GM20431 (cell line): ENCODE data around the gene UBXN1.
"Not testable (repeated sequence)": the region's sequence is repeated elsewhere in the genome, so short reads cannot be mapped to it uniquely, and the experiment has no call there.

Experiments
- in situ Hi-C: fragments of 300-500 bp; cut with MseI, MboI; formaldehyde crosslinking; loops from one replicate; pipeline ENCODE4 v1.15.0; 2020; ENCODE audit warnings: low sequenced_read_pairs; ENCODE audit not compliant: unreplicated experiment

UBXN1 gene

GRCh38 chr11:62709247-62710000 lies 30.6 kb upstream of the UBXN1 start:
- in situ Hi-C loops: no loop called here

GRCh38 chr11:62708793-62709192 lies 29.9 kb upstream of the UBXN1 start:
- in situ Hi-C loops: no loop called here

- in situ Hi-C loops: no loop called here
Measured at GRCh38 chr11:62708392-62708791, 29.5 kb upstream of the UBXN1 start.

- in situ Hi-C loops: no loop called here
Measured at GRCh38 chr11:62707277-62707861, 28.5 kb upstream of the UBXN1 start, which contains the start of the genes BSCL2 and GNG3. BSCL2 (minus strand) TSS chr11:62707424; CDS start chr11:62707195, 229 bp downstream. GNG3 (plus strand) TSS chr11:62707676; CDS start chr11:62708296, 620 bp downstream.

- in situ Hi-C loops: no loop called here
Measured at GRCh38 chr11:62706850-62707247, 28.0 kb upstream of the UBXN1 start.

- in situ Hi-C loops: no loop called here
Measured at GRCh38 chr11:62705880-62706849, 27.3 kb upstream of the UBXN1 start.

- in situ Hi-C loops: no loop called here
Measured at GRCh38 chr11:62705413-62705812, 26.5 kb upstream of the UBXN1 start.

GRCh38 chr11:62703921-62704320 lies 25.0 kb upstream of the UBXN1 start:
- in situ Hi-C loops: not testable (repeated sequence)

GRCh38 chr11:62702246-62702645 lies 23.4 kb upstream of the UBXN1 start:
- in situ Hi-C loops: no loop called here

GRCh38 chr11:62694455-62695167 lies 15.7 kb upstream of the UBXN1 start:
- in situ Hi-C loops: loop anchor here (10.0 kb wide), 1 partner anchor 300 kb away; no protein-coding TSS in a partner anchor

- in situ Hi-C loops: loop anchor here (10.0 kb wide), 1 partner anchor 299 kb away; no protein-coding TSS in a partner anchor
Measured at GRCh38 chr11:62693624-62694023, 14.8 kb upstream of the UBXN1 start.

GRCh38 chr11:62689421-62690183 lies 10.7 kb upstream of the UBXN1 start, which contains the start of gene LRRN4CL:
LRRN4CL (minus strand) TSS chr11:62689530; CDS start chr11:62688508, 1,022 bp downstream.
- in situ Hi-C loops: loop anchor here (10.0 kb wide), 1 partner anchor 295 kb away; no protein-coding TSS in a partner anchor

GRCh38 chr11:62688491-62688890 lies 9.6 kb upstream of the UBXN1 start:
- in situ Hi-C loops: no loop called here

- in situ Hi-C loops: no loop called here
Measured at GRCh38 chr11:62687508-62688396, 8.9 kb upstream of the UBXN1 start.

GRCh38 chr11:62682518-62682917 lies 3.6 kb upstream of the UBXN1 start:
- in situ Hi-C loops: no loop called here

- in situ Hi-C loops: no loop called here
Measured at GRCh38 chr11:62680825-62681240, 2.0 kb upstream of the UBXN1 start.

- in situ Hi-C loops: no loop called here
Measured at GRCh38 chr11:62678433-62678769, 472 bp downstream of the UBXN1 start.

GRCh38 chr11:62677714-62678113 lies 1.2 kb downstream of the UBXN1 start:
- in situ Hi-C loops: no loop called here
